Measurements from ENCODE around the gene TPSD1.
"Not testable (repeated sequence)": the region's sequence is repeated elsewhere in the genome, so short reads cannot be mapped to it uniquely, and the experiment has no call there.

The TPSD1 gene

GRCh38 chr16:1241081-1241480 is 14.8 kb upstream of the TPSD1 start:
- not testable (repeated sequence) for DNase-seq (ENCODE audit: low read depth in 2 of 2)

- DNase-seq (ENCODE audit: low read depth in 2 of 2) = not testable (repeated sequence)
These were observed 12.5 kb upstream of the TPSD1 start for GRCh38 chr16:1243363-1243762.

GRCh38 chr16:1243907-1244850 is 11.7 kb upstream of the TPSD1 start:
- DNase-seq (ENCODE audit: low read depth in 2 of 2) = not testable (repeated sequence)

GRCh38 chr16:1244881-1245280 is 11.0 kb upstream of the TPSD1 start:
- no peak for DNase-seq (ENCODE audit: low read depth in 2 of 2)

- no peak for DNase-seq (ENCODE audit: low read depth in 2 of 2)
These were observed 10.3 kb upstream of the TPSD1 start for GRCh38 chr16:1245452-1246020.

GRCh38 chr16:1247903-1248537 is 7.8 kb upstream of the TPSD1 start:
- not testable (repeated sequence) for DNase-seq (ENCODE audit: low read depth in 2 of 2)

- not testable (repeated sequence) for DNase-seq (ENCODE audit: low read depth in 2 of 2)
These were observed 6.7 kb upstream of the TPSD1 start for GRCh38 chr16:1249031-1249755.

GRCh38 chr16:1253701-1254364 is 2.0 kb upstream of the TPSD1 start:
- not testable (repeated sequence) for DNase-seq (ENCODE audit: low read depth in 2 of 2)

- not testable (repeated sequence) for DNase-seq (ENCODE audit: low read depth in 2 of 2)
These were observed 1.0 kb upstream of the TPSD1 start for GRCh38 chr16:1254821-1255220.

GRCh38 chr16:1256296-1256873 is 516 bp downstream of the TPSD1 start:
- DNase-seq (ENCODE audit: low read depth in 2 of 2) = not testable (repeated sequence)

GRCh38 chr16:1256874-1257322 is 1.0 kb downstream of the TPSD1 start:
- no peak for DNase-seq (ENCODE audit: low read depth in 2 of 2)

- DNase-seq (ENCODE audit: low read depth in 2 of 2) = no peak
These were observed 1.8 kb downstream of the TPSD1 start for GRCh38 chr16:1257561-1258224.

GRCh38 chr16:1258225-1258600 is 2.3 kb downstream of the TPSD1 start:
- no peak for DNase-seq (ENCODE audit: low read depth in 2 of 2)

- no peak for DNase-seq (ENCODE audit: low read depth in 2 of 2)
These were observed 3.3 kb downstream of the TPSD1 start for GRCh38 chr16:1258906-1259759.

GRCh38 chr16:1259760-1260068 is 3.8 kb downstream of the TPSD1 start:
- DNase-seq (ENCODE audit: low read depth in 2 of 2) = no peak

- DNase-seq (ENCODE audit: low read depth in 2 of 2) = no peak
These were observed 4.3 kb downstream of the TPSD1 start for GRCh38 chr16:1260101-1260680.

GRCh38 chr16:1261131-1261892 is 5.4 kb downstream of the TPSD1 start:
- no peak for DNase-seq (ENCODE audit: low read depth in 2 of 2)

- DNase-seq (ENCODE audit: low read depth in 2 of 2) = no peak
These were observed 6.5 kb downstream of the TPSD1 start for GRCh38 chr16:1262210-1262845.
